Measurements from ENCODE around the gene CSTPP1.

DNA sequence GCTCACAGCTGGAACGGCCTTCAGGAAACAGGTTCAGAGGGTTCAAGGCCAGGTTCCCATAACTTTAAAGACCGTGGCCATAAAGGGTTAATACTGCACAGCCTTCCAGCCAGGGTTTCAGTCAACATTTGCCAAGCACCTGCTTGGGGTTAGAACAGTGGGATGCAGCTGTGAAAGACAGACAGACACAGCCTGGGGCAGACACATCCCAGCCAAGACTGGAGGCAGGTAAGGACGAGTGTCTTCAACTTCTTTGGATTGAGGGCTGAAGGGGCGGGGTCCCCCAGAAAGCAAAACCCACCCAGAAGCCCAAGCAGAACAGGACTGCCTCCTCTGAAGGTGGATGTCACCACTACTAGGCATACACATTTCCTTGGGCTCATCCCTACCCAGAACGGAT, 225.9 kb downstream of the CSTPP1 start:
- TF ChIP-seq CTCF (IDR thresholded peaks at IDR 0.05) = no peak
- TF ChIP-seq EP300 (IDR thresholded peaks at IDR 0.05) = no peak

All from tibial nerve (tissue), 4 donors.